ENCODE measurements around the gene NEK7. TPM values are rescaled to one million over a fixed set of nuclear protein-coding genes. Genes with fewer than 3 reads are reported as not detected.

Gene NEK7
- total and polyA plus RNA-seq, 2 of the 4 experiments (the other 2 are of a cell fraction) = 89.0 to 467 TPM

DNA sequence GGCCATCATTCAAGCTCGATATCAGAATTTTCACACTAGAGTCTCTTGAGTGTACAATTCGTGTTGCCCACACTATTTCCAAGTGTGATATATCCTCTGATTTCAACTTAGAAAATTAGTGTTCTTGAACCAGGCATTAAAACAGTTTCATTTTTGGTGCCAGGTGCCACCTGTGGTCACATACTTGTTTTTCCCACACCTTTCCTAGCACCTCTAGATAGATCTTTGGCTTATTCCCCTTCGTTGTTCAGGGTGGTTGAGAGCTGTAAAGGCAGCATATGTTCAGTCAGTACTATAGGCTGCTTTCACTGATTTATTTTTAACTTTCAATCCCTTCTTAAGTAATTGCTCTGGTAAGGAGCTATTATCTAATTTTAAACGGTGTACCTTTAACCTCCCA, 131.1 kb downstream of the NEK7 start:
- Histone ChIP-seq H3K4me1 (ENCODE audit: control insufficient read depth, insufficient read depth, low read length) (peaks cover 9% of the 10 kb centered on the region), H2BK120ac (ENCODE audit: low read depth, low read length) (no peak overlapping the region), H3K9me3 (ENCODE audit: control insufficient read depth, insufficient read depth, low read length) (no peaks in the 10 kb centered on the region), H2AFZ (replicated peaks; ENCODE audit: low read length, poor library complexity) (no peak overlapping the region), H2AK9ac (replicated peaks; ENCODE audit: low read depth, low read length, poor library complexity) (no peak overlapping the region), H3K27ac (ENCODE audit: insufficient read depth, low read length) (no peak overlapping the region), H2BK5ac (ENCODE audit: low read depth, low read length, poor library complexity, severe bottlenecking) (peak overlapping the region; percentile 23), H2BK15ac (ENCODE audit: low read depth, low read length) (no peak overlapping the region), H3K4ac (ENCODE audit: low read depth, low read length) (no peak overlapping the region), H4K91ac (ENCODE audit: insufficient read depth, low read depth, low read length) (no peak overlapping the region), H3K36me3 (ENCODE audit: control insufficient read depth, insufficient read depth, low read length) (peaks cover 1% of the 10 kb centered on the region; the same call in 1 of the 2 replicates), H3K14ac (replicated peaks; ENCODE audit: low read depth, low read length) (no peak overlapping the region), H3K27me3 (ENCODE audit: control insufficient read depth, insufficient read depth, low read length) (no peaks in the 10 kb centered on the region), H2AK5ac (ENCODE audit: low read depth, low read length) (no peak overlapping the region), H3K9me1 (ENCODE audit: insufficient read depth, low read length) (peaks cover 2% of the 10 kb centered on the region; the same call in 1 of the 2 replicates), H3K56ac (ENCODE audit: extremely low read depth, insufficient read depth, low read length) (no peak overlapping the region), H4K20me1 (ENCODE audit: insufficient read depth, low read length) (no peaks in the 10 kb centered on the region), H3K79me1 (ENCODE audit: low read depth in 1 of 2, low read length in 2 of 2) (peaks cover 13 to 25% of the 10 kb centered on the region in 2 experiments; a peak in 3 of 4 replicates), H4K5ac (ENCODE audit: low read depth, low read length) (peak overlapping the region; percentile 37; the same call in 1 of the 2 replicates), H4K8ac (ENCODE audit: low read depth in 2 of 2, low read length in 2 of 2) (no peak overlapping the region), H3K4me2 (ENCODE audit: low read depth, low read length) (no peak overlapping the region), H3K18ac (ENCODE audit: low read depth, low read length) (no peak overlapping the region), H3K23ac (ENCODE audit: low read depth, low read length) (no peak overlapping the region), H3K9ac (ENCODE audit: low read depth, low read length) (no peak overlapping the region), H2BK20ac (ENCODE audit: low read depth, low read length) (no peak overlapping the region), H3K4me3 (ENCODE audit: insufficient read depth, low read depth, low read length) (no peak overlapping the region)
- ChIA-PET CTCF (interaction anchor here (0.6 kb wide), 2 partner anchors 130 to 1106 kb away, joined by 3 to 5 read pairs; no protein-coding TSS in a partner anchor), POLR2A (ENCODE audit: unreplicated experiment) (no interaction called here)
- dilution Hi-C loops (cut with HindIII; ENCODE audit: low sequenced_read_pairs, unreplicated experiment) = no loop called here
- TF ChIP-seq RFX5 (IDR thresholded peaks at IDR 0.05; ENCODE audit: low read depth, low read length) = no peak
- DNase-seq = no peak
- intact Hi-C loops (cut with micrococcal nuclease) = loop anchor here (10.0 kb wide), 1 partner anchor 397 kb away; no protein-coding TSS in a partner anchor
- whole genome bisulfite sequencing, 2 experiments (ENCODE audit: extremely low coverage in 2 of 2, insufficient read length in 1 of 2) = no CpG with 5 or more reads among the region's 4 CpGs
- ATAC-seq (ENCODE audit: low read depth) = no peak
- in situ Hi-C loops (cut with MboI; ENCODE audit: low sequenced_read_pairs) = no loop called here
- BruUV-seq (replicated peaks) = no TSS peak
